CD4-positive, alpha-beta T cell treated with Interleukin-21 for 1 hour (primary cell): ENCODE results near the gene LMAN1.

Experiments
- DNase-seq: peaks from one replicate; pipeline ENCODE4 v3.0.0-alpha.2; 2020

LMAN1 gene

GRCh38 chr18:59359576-59359952 is 499 bp upstream of the LMAN1 start:
- no peak for DNase-seq

- DNase-seq = no peak
These were observed 702 bp downstream of the LMAN1 start for GRCh38 chr18:59358414-59358711.

- peak; percentile 36 for DNase-seq
These were observed 1.1 kb downstream of the LMAN1 start for GRCh38 chr18:59357928-59358327.

GRCh38 chr18:59354731-59355130 is 4.3 kb downstream of the LMAN1 start:
- DNase-seq = no peak

GRCh38 chr18:59353079-59353680 is 5.9 kb downstream of the LMAN1 start:
- DNase-seq = no peak

- DNase-seq = no peak
These were observed 6.7 kb downstream of the LMAN1 start for GRCh38 chr18:59352250-59352855.

- DNase-seq = no peak
These were observed 13.5 kb downstream of the LMAN1 start for GRCh38 chr18:59345556-59345955.

- no peak for DNase-seq
These were observed 14.1 kb downstream of the LMAN1 start for GRCh38 chr18:59344996-59345395.

GRCh38 chr18:59343926-59344325 is 15.1 kb downstream of the LMAN1 start:
- DNase-seq = no peak

GRCh38 chr18:59340817-59341216 is 18.2 kb downstream of the LMAN1 start:
- no peak for DNase-seq

- no peak for DNase-seq
These were observed 18.8 kb downstream of the LMAN1 start for GRCh38 chr18:59340312-59340711.

GRCh38 chr18:59332986-59333385 is 26.1 kb downstream of the LMAN1 start:
- DNase-seq = no peak

- no peak for DNase-seq
These were observed 30.4 kb downstream of the LMAN1 start for GRCh38 chr18:59328683-59329082.

GRCh38 chr18:59325965-59326364 is 33.1 kb downstream of the LMAN1 start:
- no peak for DNase-seq

GRCh38 chr18:59324623-59324971 is 34.5 kb downstream of the LMAN1 start:
- no peak for DNase-seq

GRCh38 chr18:59323931-59324622 is 35.0 kb downstream of the LMAN1 start:
- DNase-seq = no peak

GRCh38 chr18:59318460-59319050 is 40.5 kb downstream of the LMAN1 start, which contains the start of gene CPLX4:
Gene CPLX4 (minus strand): TSS chr18:59318649. CDS start chr18:59318462, 187 bp downstream.
- DNase-seq = no peak

- DNase-seq = no peak
These were observed 47.4 kb downstream of the LMAN1 start for GRCh38 chr18:59311631-59312030.

- no peak for DNase-seq
These were observed 50.2 kb downstream of the LMAN1 start for GRCh38 chr18:59308938-59309260.

- DNase-seq = peak; percentile 54
These were observed 50.7 kb downstream of the LMAN1 start for GRCh38 chr18:59308248-59308937.

GRCh38 chr18:59306640-59307039 is 52.4 kb downstream of the LMAN1 start:
- no peak for DNase-seq

GRCh38 chr18:59305295-59305694 is 53.8 kb downstream of the LMAN1 start:
- DNase-seq = no peak

GRCh38 chr18:59303656-59304195 is 55.3 kb downstream of the LMAN1 start:
- no peak for DNase-seq

GRCh38 chr18:59303006-59303405 is 56.1 kb downstream of the LMAN1 start:
- DNase-seq = no peak
